Gastrocnemius medialis (tissue), 4 donors: ENCODE data around the gene PTPRT.

Source experiments
- CTCF ChIP-seq, 5 experiments: fragments of 450-650 bp in 3 of 5; fragments of 200-600 bp in 2 of 5; sonication (generic) in 2 of 5; IDR thresholded peaks in 4 of 5; conservative IDR thresholded peaks in 1 of 5; 1 replicate in 4 of 5; 2 replicates in 1 of 5; pipeline ENCODE4 v1.5.1; 2016 to 2019; ENCODE audit warnings: antibody characterized with exemption in 5 of 5, mild to moderate bottlenecking in 3 of 5, moderate library complexity in 3 of 5
- POLR2A ChIP-seq, 2 donors: fragments of 450-650 bp; IDR thresholded peaks; one replicate each; pipeline ENCODE4 v1.6.1; 2017; ENCODE audit warnings: antibody characterized with exemption in 2 of 2, mild to moderate bottlenecking in 2 of 2, moderate library complexity in 2 of 2

DNA sequence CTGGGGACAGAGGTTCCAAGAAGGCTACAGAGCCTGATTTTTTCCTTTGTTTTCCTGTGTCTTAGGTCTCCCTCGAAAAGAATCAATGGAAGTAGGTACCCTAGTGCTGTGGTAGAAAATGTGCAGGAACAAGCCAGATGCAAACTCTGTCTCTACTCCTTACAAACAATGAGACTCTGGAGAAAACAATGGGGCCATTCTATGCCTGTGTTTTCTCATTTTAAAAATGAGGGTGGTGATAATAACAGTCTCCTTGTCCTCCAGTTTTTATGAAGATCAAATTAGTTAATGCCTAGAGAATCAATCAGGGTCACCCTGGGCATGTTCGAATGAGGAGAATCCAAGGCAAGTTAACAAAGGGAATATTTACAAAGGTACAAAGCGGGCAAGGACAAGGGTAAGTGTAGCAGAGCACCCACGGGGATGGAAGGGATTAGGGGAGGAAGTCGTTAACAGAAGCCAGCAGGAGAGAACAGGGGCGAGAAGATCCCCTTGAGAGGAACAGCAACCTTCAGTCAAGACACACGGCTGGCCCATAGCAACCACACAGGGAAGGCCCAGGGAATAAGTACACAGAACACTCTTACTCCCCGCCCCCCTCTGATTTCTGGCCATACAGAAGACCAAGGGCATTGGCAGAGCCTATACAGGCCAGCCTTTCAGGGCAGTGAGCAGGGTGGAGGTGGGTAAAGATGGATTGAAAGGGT is 342.8 kb downstream of the PTPRT start:
- no peak for TF ChIP-seq CTCF (IDR thresholded peaks at IDR 0.05 in 4 of 5, conservative IDR thresholded peaks at IDR 0.05 in 1 of 5)
- no peak for TF ChIP-seq POLR2A (IDR thresholded peaks at IDR 0.05)
